Measurements from ENCODE around the gene RB1. TPM values are rescaled to one million over a fixed set of nuclear protein-coding genes. Genes with fewer than 3 reads are reported as not detected.

Gene RB1
- total and polyA plus RNA-seq, 2 donors from 2014 or later = 12.3 to 46.5 TPM

DNA sequence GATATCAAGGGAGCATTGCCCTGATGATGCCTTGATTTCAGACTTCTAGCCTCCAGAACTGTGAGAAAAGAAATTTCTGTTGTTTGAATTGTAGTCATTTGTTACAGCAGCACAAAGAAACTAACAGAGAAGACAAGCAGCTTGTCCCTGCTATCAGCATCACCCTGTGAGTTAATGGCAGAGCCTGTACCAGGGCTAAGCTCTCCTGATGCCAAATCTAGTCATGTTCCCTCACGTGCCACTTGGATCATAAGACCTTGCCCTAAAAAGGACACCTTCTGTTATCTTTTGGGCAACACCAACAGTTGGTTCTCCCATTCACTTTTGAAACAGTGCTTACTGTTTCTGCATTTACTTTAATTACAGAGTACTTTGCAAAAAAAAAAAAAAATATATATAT lies 214.5 kb downstream of the RB1 start:
- no peak overlapping the region for H3K27ac ChIP-seq (ENCODE audit: low read depth in 2 of 2, low read length in 2 of 2)
- peaks cover 0 to 3% (median 2%) of the 10 kb centered on the region in 3 donors for H3K36me3 ChIP-seq (ENCODE audit: control insufficient read depth in 2 of 3, insufficient read depth in 3 of 3, low read length in 3 of 3)
- no peak overlapping the region for H3K9ac ChIP-seq (ENCODE audit: low read length in 3 of 3)
- no peaks in the 10 kb centered on the region for H3K4me1 ChIP-seq (ENCODE audit: control insufficient read depth in 2 of 3, insufficient read depth in 2 of 3, low read depth in 1 of 3, low read length in 3 of 3)
- intact Hi-C loops (cut with DNase I) = no loop called here
- no peak for FAIRE-seq
- H3K27me3 ChIP-seq (ENCODE audit: control insufficient read depth, insufficient read depth, low read length) = no peaks in the 10 kb centered on the region
- no peak overlapping the region for H3K4me3 ChIP-seq (ENCODE audit: low read length in 3 of 3)
- TF ChIP-seq, protein P1, sequence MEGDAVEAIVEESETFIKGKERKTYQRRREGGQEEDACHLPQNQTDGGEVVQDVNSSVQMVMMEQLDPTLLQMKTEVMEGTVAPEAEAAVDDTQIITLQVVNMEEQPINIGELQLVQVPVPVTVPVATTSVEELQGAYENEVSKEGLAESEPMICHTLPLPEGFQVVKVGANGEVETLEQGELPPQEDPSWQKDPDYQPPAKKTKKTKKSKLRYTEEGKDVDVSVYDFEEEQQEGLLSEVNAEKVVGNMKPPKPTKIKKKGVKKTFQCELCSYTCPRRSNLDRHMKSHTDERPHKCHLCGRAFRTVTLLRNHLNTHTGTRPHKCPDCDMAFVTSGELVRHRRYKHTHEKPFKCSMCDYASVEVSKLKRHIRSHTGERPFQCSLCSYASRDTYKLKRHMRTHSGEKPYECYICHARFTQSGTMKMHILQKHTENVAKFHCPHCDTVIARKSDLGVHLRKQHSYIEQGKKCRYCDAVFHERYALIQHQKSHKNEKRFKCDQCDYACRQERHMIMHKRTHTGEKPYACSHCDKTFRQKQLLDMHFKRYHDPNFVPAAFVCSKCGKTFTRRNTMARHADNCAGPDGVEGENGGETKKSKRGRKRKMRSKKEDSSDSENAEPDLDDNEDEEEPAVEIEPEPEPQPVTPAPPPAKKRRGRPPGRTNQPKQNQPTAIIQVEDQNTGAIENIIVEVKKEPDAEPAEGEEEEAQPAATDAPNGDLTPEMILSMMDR (IDR thresholded peaks at IDR 0.05; ENCODE audit: borderline replicate concordance, extremely low read depth, insufficient read depth) = no peak
- no peak for DNase-seq
- no peaks in the 10 kb centered on the region for H3K9me3 ChIP-seq (ENCODE audit: control insufficient read depth in 2 of 3, insufficient read depth in 1 of 3, low read length in 3 of 3)

DNA sequence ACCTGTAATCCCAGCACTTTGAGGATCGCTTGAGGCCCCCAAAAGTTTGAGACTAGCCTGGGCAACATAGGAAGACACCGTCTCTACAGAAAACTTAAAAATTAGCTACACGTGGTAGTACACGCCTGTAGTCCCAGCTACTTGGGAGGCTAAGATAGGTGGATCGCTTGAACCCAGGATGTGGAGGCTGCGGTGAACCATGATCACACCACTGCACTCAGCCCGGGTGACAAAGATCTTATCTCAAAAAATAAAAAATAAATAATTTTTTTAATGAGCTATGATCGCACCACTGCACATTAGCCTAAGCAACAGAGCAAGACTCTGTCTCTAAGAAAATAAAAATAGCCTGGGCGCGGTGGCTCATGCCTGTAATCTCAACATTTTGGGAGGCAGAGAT lies 222.7 kb downstream of the RB1 start:
- H3K4me3 ChIP-seq (ENCODE audit: low read length in 3 of 3) = no peak overlapping the region
- peaks cover 0 to 3% (median under 1%) of the 10 kb centered on the region in 3 donors for H3K4me1 ChIP-seq (ENCODE audit: control insufficient read depth in 2 of 3, insufficient read depth in 2 of 3, low read depth in 1 of 3, low read length in 3 of 3)
- H3K27ac ChIP-seq (ENCODE audit: low read depth in 2 of 2, low read length in 2 of 2) = no peak overlapping the region
- no peak for DNase-seq
- intact Hi-C loops (cut with DNase I) = no loop called here
- TF ChIP-seq, protein P1 (IDR thresholded peaks at IDR 0.05; ENCODE audit: borderline replicate concordance, extremely low read depth, insufficient read depth) = no peak
- no peaks in the 10 kb centered on the region for H3K27me3 ChIP-seq (ENCODE audit: control insufficient read depth, insufficient read depth, low read length)
- peaks cover 0 to 2% (median 0%) of the 10 kb centered on the region in 3 donors for H3K36me3 ChIP-seq (ENCODE audit: control insufficient read depth in 2 of 3, insufficient read depth in 3 of 3, low read length in 3 of 3)
- no peaks in the 10 kb centered on the region for H3K9me3 ChIP-seq (ENCODE audit: control insufficient read depth in 2 of 3, insufficient read depth in 1 of 3, low read length in 3 of 3)
- FAIRE-seq = no peak
- no peak overlapping the region for H3K9ac ChIP-seq (ENCODE audit: low read length in 3 of 3)

DNA sequence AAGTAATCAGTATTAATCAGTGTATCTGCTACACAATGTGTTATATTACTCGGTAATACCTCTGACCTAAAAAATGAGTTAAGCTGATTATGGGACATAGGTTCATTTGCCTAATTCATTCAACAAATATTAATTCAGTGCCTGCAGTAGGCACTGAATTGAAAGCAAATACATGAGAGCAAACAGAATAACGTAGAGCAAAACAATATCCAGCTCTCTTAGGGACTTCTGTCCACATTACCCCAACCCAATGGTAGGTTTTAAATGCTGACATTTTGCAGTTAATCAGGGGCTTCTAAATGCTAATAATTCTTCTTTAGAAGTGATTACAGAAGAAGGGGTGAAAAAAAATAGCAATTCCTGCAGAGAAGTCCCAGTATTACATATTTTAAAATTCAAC lies 224.4 kb downstream of the RB1 start:
- no peak overlapping the region for H3K27ac ChIP-seq (ENCODE audit: low read depth in 2 of 2, low read length in 2 of 2)
- H3K9ac ChIP-seq (ENCODE audit: low read length in 3 of 3) = no peak overlapping the region

More for the DNA sequence above, 224.4 kb downstream of the RB1 start:
- DNase-seq (no peak), FAIRE-seq (no peak)
- H3K4me3 ChIP-seq (ENCODE audit: low read length in 3 of 3) = no peak overlapping the region
- TF ChIP-seq, protein P1 (IDR thresholded peaks at IDR 0.05; ENCODE audit: borderline replicate concordance, extremely low read depth, insufficient read depth) = no peak
- no peaks in the 10 kb centered on the region for H3K9me3 ChIP-seq (ENCODE audit: control insufficient read depth in 2 of 3, insufficient read depth in 1 of 3, low read length in 3 of 3)
- peaks cover 0 to 7% (median 5%) of the 10 kb centered on the region in 3 donors for H3K4me1 ChIP-seq (ENCODE audit: control insufficient read depth in 2 of 3, insufficient read depth in 2 of 3, low read depth in 1 of 3, low read length in 3 of 3)
- intact Hi-C loops (cut with DNase I) = no loop called here
- no peaks in the 10 kb centered on the region for H3K36me3 ChIP-seq (ENCODE audit: control insufficient read depth in 2 of 3, insufficient read depth in 3 of 3, low read length in 3 of 3)
- no peaks in the 10 kb centered on the region for H3K27me3 ChIP-seq (ENCODE audit: control insufficient read depth, insufficient read depth, low read length)

Measured in kidney (tissue), 14 donors.